ENCODE measurements around the gene CELSR2.

Gene CELSR2

GRCh38 chr1:109240158-109241152, 8.9 kb upstream of the CELSR2 start:
- Mint-ChIP-seq H3K27me3 (ENCODE audit: low read depth) (peaks cover 21% of the 10 kb centered on the region), H3K27ac (no peak overlapping the region), H3K4me3 (no peak overlapping the region), H3K4me1 (ENCODE audit: low read depth) (peaks cover 5% of the 10 kb centered on the region), H3K9me3 (no peaks in the 10 kb centered on the region), H3K36me3 (ENCODE audit: low read depth) (peaks cover 18% of the 10 kb centered on the region)

GRCh38 chr1:109241344-109241743, 8.0 kb upstream of the CELSR2 start:
- H3K9me3 Mint-ChIP-seq: no peaks in the 10 kb centered on the region
- peaks cover 5% of the 10 kb centered on the region for H3K4me1 Mint-ChIP-seq (ENCODE audit: low read depth)
- peaks cover 21% of the 10 kb centered on the region for H3K27me3 Mint-ChIP-seq (ENCODE audit: low read depth)
- H3K4me3 Mint-ChIP-seq: no peak overlapping the region
- H3K36me3 Mint-ChIP-seq (ENCODE audit: low read depth): peaks cover 13% of the 10 kb centered on the region
- no peak overlapping the region for H3K27ac Mint-ChIP-seq

DNA sequence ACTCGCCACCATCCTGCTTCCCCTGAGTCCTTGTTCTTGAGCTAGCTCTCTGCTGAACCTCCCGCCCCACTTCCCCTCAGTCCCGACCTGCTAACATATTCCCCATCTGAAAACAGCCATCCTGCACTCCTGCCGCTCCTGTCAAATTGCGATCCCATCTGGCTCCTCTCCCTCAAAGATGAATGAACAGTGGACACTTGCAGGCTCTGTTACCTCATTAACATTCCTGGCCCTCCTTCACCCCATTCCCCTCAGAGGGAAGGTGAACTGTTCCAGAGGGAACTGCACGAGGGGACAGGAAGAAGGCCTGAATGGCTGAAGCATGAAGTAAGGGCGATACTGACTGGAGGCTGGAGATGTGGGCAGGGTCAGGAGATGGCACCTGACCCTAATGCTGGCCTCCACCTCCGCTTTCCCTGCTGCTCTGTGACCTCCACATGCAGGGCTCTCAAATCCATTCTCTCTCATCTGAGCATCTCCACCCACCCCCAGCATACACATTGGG, 7.4 kb upstream of the CELSR2 start:
- H3K4me3 Mint-ChIP-seq: no peak overlapping the region
- no peaks in the 10 kb centered on the region for H3K9me3 Mint-ChIP-seq
- H3K36me3 Mint-ChIP-seq (ENCODE audit: low read depth): peaks cover 13% of the 10 kb centered on the region
- peaks cover 5% of the 10 kb centered on the region for H3K4me1 Mint-ChIP-seq (ENCODE audit: low read depth)
- H3K27me3 Mint-ChIP-seq (ENCODE audit: low read depth): peaks cover 27% of the 10 kb centered on the region
- H3K27ac Mint-ChIP-seq: no peak overlapping the region

DNA sequence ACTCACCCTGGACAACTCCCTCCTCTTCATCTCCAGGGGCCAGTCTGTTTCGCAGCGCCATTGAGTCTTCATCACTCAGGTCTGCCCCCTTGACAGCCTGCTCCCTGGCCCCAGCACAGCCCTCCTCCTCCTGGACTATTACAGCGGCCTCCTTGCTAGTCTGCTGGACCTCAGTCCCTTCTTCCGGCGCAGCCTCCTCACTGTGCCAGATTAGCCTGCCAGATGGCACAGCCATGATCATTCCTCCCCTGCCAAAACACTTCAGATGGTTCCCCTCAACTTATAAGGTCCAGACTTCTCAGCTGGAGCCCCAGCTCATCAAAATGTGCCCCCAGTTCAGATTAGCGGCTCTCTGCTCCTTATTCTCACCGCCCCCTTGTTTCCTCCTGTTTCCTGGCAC, 7.0 kb upstream of the CELSR2 start:
- Mint-ChIP-seq H3K27ac (peak overlapping the region; percentile 38), H3K4me3 (no peak overlapping the region), H3K36me3 (ENCODE audit: low read depth) (peaks cover 10% of the 10 kb centered on the region), H3K9me3 (no peaks in the 10 kb centered on the region), H3K4me1 (ENCODE audit: low read depth) (peaks cover 5% of the 10 kb centered on the region), H3K27me3 (ENCODE audit: low read depth) (peaks cover 30% of the 10 kb centered on the region)

- Mint-ChIP-seq H3K9me3 (no peaks in the 10 kb centered on the region), H3K27ac (no peak overlapping the region), H3K4me1 (ENCODE audit: low read depth) (peaks cover 5% of the 10 kb centered on the region), H3K4me3 (no peak overlapping the region), H3K27me3 (ENCODE audit: low read depth) (peaks cover 30% of the 10 kb centered on the region), H3K36me3 (ENCODE audit: low read depth) (peaks cover 2% of the 10 kb centered on the region)
Measured at GRCh38 chr1:109243221-109243620, 6.1 kb upstream of the CELSR2 start.

DNA sequence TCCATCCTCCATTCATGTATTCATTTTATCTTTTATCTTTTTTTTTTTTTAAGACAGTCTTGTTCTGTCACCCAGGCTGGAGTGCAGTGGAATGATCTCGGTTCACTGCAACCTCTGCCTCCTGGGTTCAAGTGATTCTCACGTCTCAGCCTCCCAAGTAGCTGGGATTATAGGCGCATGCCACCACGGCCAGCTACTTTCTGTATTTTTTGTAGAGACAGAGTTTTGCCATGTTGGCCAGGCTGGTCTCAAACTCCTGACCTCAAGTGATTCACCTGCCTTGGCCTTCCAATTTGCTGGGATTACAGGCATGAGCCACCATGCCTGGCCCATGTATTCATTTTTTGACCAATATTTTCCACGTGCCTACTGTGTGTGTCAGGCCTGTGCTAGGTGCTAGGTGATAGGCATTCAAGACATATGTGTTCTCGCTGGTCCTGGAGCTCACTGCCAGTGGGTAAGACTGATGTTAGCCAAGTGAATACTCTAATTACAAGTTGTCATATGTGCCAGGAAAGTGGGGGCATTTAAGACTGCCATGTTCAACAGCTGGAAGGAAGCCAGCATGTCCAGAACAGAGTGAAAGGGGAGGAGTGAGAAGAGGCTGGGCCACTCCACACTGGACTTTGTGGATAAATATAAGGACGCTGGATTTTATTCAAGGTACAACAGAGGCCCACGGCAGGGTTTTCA, 5.3 kb upstream of the CELSR2 start:
- H3K4me1 Mint-ChIP-seq (ENCODE audit: low read depth): peaks cover 6% of the 10 kb centered on the region
- H3K36me3 Mint-ChIP-seq (ENCODE audit: low read depth): no peaks in the 10 kb centered on the region

GRCh38 chr1:109246141-109246551, 3.2 kb upstream of the CELSR2 start:
- H3K27me3 Mint-ChIP-seq (ENCODE audit: low read depth): peaks cover 40% of the 10 kb centered on the region
- peaks cover 9% of the 10 kb centered on the region for H3K4me1 Mint-ChIP-seq (ENCODE audit: low read depth)
- H3K4me3 Mint-ChIP-seq: no peak overlapping the region
- no peak overlapping the region for H3K27ac Mint-ChIP-seq
- no peaks in the 10 kb centered on the region for H3K9me3 Mint-ChIP-seq
- no peaks in the 10 kb centered on the region for H3K36me3 Mint-ChIP-seq (ENCODE audit: low read depth)

More for the DNA sequence above, 5.3 kb upstream of the CELSR2 start:
- H3K27me3 Mint-ChIP-seq (ENCODE audit: low read depth): peaks cover 31% of the 10 kb centered on the region
- H3K27ac Mint-ChIP-seq: no peak overlapping the region
- H3K9me3 Mint-ChIP-seq: no peaks in the 10 kb centered on the region
- no peak overlapping the region for H3K4me3 Mint-ChIP-seq

DNA sequence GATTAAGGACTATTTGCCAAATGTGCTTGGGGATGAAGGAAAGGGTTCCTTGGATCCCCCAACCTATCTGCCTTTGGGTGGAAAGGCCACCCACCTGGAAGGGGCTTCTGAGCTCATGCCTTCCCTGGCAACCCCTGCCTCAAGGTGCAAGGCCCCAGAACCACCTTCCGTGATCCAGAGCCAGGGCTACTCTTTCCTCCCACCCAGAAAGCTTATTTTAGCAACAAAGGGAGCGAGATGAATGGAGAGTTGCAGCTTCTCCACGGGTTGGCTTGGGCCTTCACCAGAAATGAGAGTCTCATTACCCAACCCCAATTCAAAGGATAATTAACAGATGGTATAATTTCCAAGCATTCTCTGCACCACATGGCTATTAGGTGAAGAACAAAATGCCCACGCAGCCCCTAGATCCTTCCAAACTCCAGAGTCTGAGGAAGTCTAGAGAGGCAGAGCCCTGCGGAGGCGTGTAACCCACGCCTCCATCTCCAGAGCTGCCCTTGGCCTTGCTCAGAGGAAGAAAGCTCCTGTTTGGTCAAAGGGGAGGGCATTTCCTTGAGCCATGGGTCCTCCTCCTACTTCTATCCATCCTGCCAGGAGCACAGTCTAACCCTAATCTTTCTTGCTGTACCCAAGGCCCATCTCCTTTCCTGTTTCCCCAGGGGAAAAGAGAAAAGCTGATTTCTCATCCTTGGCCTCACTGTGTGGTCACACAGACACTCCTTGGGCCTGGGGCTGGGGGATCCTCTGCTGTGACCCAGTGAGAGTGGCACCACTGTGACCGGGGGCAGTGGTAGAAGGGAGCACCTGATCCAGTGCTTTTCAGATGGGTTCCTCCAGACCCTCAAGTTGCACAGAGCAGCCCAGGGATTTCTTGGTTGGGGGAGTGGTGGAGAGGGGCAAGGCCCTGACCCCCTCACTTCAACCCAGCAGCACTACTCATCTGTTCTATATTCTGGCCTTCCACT, 1.7 kb upstream of the CELSR2 start:
- H3K4me1 Mint-ChIP-seq (ENCODE audit: low read depth): peaks cover 4% of the 10 kb centered on the region
- no peaks in the 10 kb centered on the region for H3K9me3 Mint-ChIP-seq
- H3K36me3 Mint-ChIP-seq (ENCODE audit: low read depth): no peaks in the 10 kb centered on the region
- peaks cover 34% of the 10 kb centered on the region for H3K27me3 Mint-ChIP-seq (ENCODE audit: low read depth)
- no peak overlapping the region for H3K4me3 Mint-ChIP-seq
- no peak overlapping the region for H3K27ac Mint-ChIP-seq

GRCh38 chr1:109248444-109248796, 919 bp upstream of the CELSR2 start:
- Mint-ChIP-seq H3K36me3 (ENCODE audit: low read depth) (no peaks in the 10 kb centered on the region), H3K27ac (no peak overlapping the region), H3K4me1 (ENCODE audit: low read depth) (peaks cover 4% of the 10 kb centered on the region), H3K9me3 (no peaks in the 10 kb centered on the region), H3K4me3 (no peak overlapping the region), H3K27me3 (ENCODE audit: low read depth) (peaks cover 34% of the 10 kb centered on the region)

DNA sequence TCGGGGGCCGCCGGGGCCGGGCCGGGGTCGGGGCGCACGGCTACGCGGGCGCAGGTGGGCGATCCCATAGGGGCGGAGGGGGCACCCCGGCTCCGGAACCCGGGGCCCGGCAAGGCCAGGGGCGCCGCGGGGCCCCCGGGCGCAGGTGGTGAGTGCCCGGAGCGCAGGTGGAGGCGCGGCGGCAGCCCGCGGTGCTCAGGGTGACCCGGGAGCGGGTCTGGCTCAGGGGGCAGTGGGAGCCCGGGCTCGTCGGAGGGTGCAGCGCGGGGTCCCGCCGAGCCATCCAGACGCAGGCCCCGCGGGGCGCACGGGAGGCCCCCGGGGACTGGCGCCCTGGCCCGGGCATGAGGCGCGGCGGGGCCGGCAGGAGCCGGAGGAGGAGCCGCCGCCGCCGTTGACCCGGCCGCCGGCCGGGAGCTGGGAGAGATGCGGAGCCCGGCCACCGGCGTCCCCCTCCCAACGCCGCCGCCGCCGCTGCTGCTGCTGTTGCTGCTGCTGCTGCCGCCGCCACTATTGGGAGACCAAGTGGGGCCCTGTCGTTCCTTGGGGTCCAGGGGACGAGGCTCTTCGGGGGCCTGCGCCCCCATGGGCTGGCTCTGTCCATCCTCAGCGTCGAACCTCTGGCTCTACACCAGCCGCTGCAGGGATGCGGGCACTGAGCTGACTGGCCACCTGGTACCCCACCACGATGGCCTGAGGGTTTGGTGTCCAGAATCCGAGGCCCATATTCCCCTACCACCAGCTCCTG, 489 bp downstream of the CELSR2 start:
- Mint-ChIP-seq H3K27ac (no peak overlapping the region), H3K4me3 (no peak overlapping the region), H3K9me3 (no peaks in the 10 kb centered on the region), H3K36me3 (ENCODE audit: low read depth) (no peaks in the 10 kb centered on the region), H3K4me1 (ENCODE audit: low read depth) (peaks cover 4% of the 10 kb centered on the region), H3K27me3 (ENCODE audit: low read depth) (peaks cover 25% of the 10 kb centered on the region)

DNA sequence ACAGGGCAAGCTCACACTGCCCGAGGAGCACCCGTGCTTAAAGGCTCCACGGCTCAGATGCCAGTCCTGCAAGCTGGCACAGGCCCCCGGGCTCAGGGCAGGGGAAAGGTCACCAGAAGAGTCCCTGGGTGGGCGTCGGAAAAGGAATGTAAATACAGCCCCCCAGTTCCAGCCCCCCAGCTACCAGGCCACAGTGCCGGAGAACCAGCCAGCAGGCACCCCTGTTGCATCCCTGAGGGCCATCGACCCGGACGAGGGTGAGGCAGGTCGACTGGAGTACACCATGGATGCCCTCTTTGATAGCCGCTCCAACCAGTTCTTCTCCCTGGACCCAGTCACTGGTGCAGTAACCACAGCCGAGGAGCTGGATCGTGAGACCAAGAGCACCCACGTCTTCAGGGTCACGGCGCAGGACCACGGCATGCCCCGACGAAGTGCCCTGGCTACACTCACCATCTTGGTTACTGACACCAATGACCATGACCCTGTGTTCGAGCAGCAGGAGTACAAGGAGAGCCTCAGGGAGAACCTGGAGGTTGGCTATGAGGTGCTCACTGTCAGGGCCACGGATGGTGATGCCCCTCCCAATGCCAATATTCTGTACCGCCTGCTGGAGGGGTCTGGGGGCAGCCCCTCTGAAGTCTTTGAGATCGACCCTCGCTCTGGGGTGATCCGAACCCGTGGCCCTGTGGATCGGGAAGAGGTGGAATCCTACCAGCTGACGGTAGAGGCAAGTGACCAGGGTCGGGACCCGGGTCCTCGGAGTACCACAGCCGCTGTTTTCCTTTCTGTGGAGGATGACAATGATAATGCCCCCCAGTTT, 1.3 kb downstream of the CELSR2 start:
- Mint-ChIP-seq H3K4me3 (peak overlapping the region; percentile 46), H3K36me3 (ENCODE audit: low read depth) (no peaks in the 10 kb centered on the region), H3K27me3 (ENCODE audit: low read depth) (peaks cover 25% of the 10 kb centered on the region), H3K9me3 (no peaks in the 10 kb centered on the region), H3K27ac (no peak overlapping the region), H3K4me1 (ENCODE audit: low read depth) (peaks cover 4% of the 10 kb centered on the region)

DNA sequence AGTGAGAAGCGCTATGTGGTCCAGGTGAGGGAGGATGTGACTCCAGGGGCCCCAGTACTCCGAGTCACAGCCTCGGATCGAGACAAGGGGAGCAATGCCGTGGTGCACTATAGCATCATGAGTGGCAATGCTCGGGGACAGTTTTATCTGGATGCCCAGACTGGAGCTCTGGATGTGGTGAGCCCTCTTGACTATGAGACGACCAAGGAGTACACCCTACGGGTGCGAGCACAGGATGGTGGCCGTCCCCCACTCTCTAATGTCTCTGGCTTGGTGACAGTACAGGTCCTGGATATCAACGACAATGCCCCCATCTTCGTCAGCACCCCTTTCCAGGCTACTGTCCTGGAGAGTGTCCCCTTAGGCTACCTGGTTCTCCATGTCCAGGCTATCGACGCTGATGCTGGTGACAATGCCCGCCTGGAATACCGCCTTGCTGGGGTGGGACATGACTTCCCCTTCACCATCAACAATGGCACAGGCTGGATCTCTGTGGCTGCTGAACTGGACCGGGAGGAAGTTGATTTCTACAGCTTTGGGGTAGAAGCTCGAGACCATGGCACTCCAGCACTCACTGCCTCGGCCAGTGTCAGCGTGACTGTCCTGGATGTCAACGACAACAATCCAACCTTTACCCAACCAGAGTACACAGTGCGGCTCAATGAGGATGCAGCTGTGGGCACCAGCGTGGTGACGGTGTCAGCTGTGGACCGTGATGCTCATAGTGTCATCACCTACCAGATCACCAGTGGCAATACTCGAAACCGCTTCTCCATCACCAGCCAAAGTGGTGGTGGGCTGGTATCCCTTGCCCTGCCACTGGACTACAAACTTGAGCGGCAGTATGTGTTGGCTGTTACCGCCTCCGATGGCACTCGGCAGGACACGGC, 2.2 kb downstream of the CELSR2 start:
- Mint-ChIP-seq H3K36me3 (ENCODE audit: low read depth) (no peaks in the 10 kb centered on the region), H3K4me1 (ENCODE audit: low read depth) (peaks cover 4% of the 10 kb centered on the region), H3K27ac (no peak overlapping the region), H3K27me3 (ENCODE audit: low read depth) (peaks cover 22% of the 10 kb centered on the region), H3K9me3 (no peaks in the 10 kb centered on the region), H3K4me3 (no peak overlapping the region)
